Ecto neural progenitor cell (in vitro differentiated cells): ENCODE results near the gene RBKS.

Source experiments
- DNase-seq: peaks from one replicate; pipeline ENCODE4 v3.0.0-alpha.2; 2018; ENCODE audit warnings: low spot score

The RBKS gene

GRCh38 chr2:27890146-27890923 lies at the start of gene RBKS, which contains the start of gene BABAM2:
Gene RBKS (minus strand): TSS chr2:27890387. CDS start chr2:27890345, 42 bp downstream.
Gene BABAM2 (plus strand): TSS chr2:27890729. CDS start chr2:27894557, 3,828 bp downstream.
- peak; percentile 91 for DNase-seq

- no peak for DNase-seq
These were observed 44.8 kb upstream of the RBKS start for GRCh38 chr2:27935026-27935425.

GRCh38 chr2:27932396-27932795 lies 42.2 kb upstream of the RBKS start:
- no peak for DNase-seq

GRCh38 chr2:27931361-27931950 lies 41.3 kb upstream of the RBKS start:
- no peak for DNase-seq

GRCh38 chr2:27929916-27930486 lies 39.8 kb upstream of the RBKS start:
- no peak for DNase-seq

- DNase-seq = no peak
These were observed 35.7 kb upstream of the RBKS start for GRCh38 chr2:27925766-27926472.

GRCh38 chr2:27922842-27923241 lies 32.7 kb upstream of the RBKS start:
- no peak for DNase-seq

- no peak for DNase-seq
These were observed 31.8 kb upstream of the RBKS start for GRCh38 chr2:27921880-27922547.

GRCh38 chr2:27921424-27921823 lies 31.2 kb upstream of the RBKS start:
- DNase-seq = no peak

GRCh38 chr2:27920148-27920885 lies 30.1 kb upstream of the RBKS start:
- DNase-seq = no peak

- no peak for DNase-seq
These were observed 26.3 kb upstream of the RBKS start for GRCh38 chr2:27916293-27916995.

GRCh38 chr2:27915874-27916273 lies 25.7 kb upstream of the RBKS start:
- DNase-seq = no peak

GRCh38 chr2:27915191-27915590 lies 25.0 kb upstream of the RBKS start:
- DNase-seq = no peak

GRCh38 chr2:27914805-27915175 lies 24.6 kb upstream of the RBKS start:
- no peak for DNase-seq

- no peak for DNase-seq
These were observed 24.0 kb upstream of the RBKS start for GRCh38 chr2:27914041-27914804.

- no peak for DNase-seq
These were observed 22.3 kb upstream of the RBKS start for GRCh38 chr2:27912512-27912911.

- DNase-seq = no peak
These were observed 21.4 kb upstream of the RBKS start for GRCh38 chr2:27911458-27912210.

GRCh38 chr2:27909901-27910300 lies 19.7 kb upstream of the RBKS start:
- DNase-seq = no peak

- DNase-seq = no peak
These were observed 17.4 kb upstream of the RBKS start for GRCh38 chr2:27907547-27907946.
